Measurements from ENCODE around the gene MCCC2. TPM values are rescaled to one million over a fixed set of nuclear protein-coding genes. Genes with fewer than 3 reads are reported as not detected.
"Not testable (repeated sequence)": the region's sequence is repeated elsewhere in the genome, so short reads cannot be mapped to it uniquely, and the experiment has no call there.

MCCC2 gene
- total RNA-seq, 2 experiments from 2014 or later, result 63.7 to 66.8 TPM

- POLR2A ChIA-PET, result interaction anchor here (0.6 to 0.7 kb wide), 4 partner anchors 8 to 167 kb away, joined by 3 to 7 read pairs (median 4); no protein-coding TSS in a partner anchor
- CTCF ChIA-PET, result interaction anchor here (1.2 to 3.5 kb wide), 2 partner anchors 11 to 45 kb away, joined by 3 to 21 read pairs; no protein-coding TSS in a partner anchor
Measured at GRCh38 chr5:71589903-71590302, 2.8 kb downstream of the MCCC2 start.

GRCh38 chr5:71591100-71591499, 4.0 kb downstream of the MCCC2 start:
- POLR2A ChIA-PET, result no interaction called here
- CTCF ChIA-PET, result interaction anchor here (1.2 to 3.5 kb wide), 2 partner anchors 10 to 43 kb away, joined by 3 to 21 read pairs; no protein-coding TSS in a partner anchor

DNA sequence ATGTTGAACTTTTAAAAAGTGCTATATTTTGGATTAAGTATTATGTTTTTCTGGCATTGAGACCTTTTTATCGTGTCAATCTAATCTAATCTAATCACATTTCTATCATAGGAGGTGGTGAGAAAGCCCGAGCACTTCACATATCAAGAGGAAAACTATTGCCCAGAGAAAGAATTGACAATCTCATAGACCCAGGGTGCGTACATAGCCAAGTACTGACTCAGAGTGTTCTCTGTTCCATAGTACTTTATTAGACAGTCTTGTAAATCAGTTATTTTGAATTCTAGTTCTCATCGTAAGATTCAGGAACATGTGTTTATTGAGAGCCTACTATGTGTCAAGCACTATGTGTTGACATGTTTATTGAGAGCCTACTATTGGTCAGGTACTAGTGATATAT, 9.0 kb downstream of the MCCC2 start:
- CTCF ChIA-PET, result interaction anchor here (0.7 kb wide), 1 partner anchor 1301 kb away, joined by 3 read pairs; no protein-coding TSS in a partner anchor
- POLR2A ChIA-PET, result no interaction called here

- ChIA-PET POLR2A (no interaction called here), CTCF (interaction anchor here (0.7 kb wide), 1 partner anchor 1300 kb away, joined by 3 read pairs; no protein-coding TSS in a partner anchor)
Measured at GRCh38 chr5:71597001-71597400, 9.9 kb downstream of the MCCC2 start.

- CTCF ChIA-PET, result interaction anchor here (1.0 to 2.3 kb wide), 7 partner anchors 9 to 85 kb away, joined by 3 to 21 read pairs (median 4); partner anchors contain the start of gene MCCC2
Measured at GRCh38 chr5:71600783-71601182, 13.6 kb downstream of the MCCC2 start.

GRCh38 chr5:71601222-71602026, 14.3 kb downstream of the MCCC2 start:
- ChIA-PET CTCF (interaction anchor here (0.8 to 2.3 kb wide), 8 partner anchors 10 to 97 kb away, joined by 3 to 21 read pairs (median 4); partner anchors contain the start of gene MCCC2), POLR2A (interaction anchor here (0.6 to 2.1 kb wide), 4 partner anchors 11 to 32 kb away, joined by 3 to 15 read pairs (median 6); partner anchors contain the start of gene MCCC2)

More at GRCh38 chr5:71600783-71601182, 13.6 kb downstream of the MCCC2 start:
- POLR2A ChIA-PET, result interaction anchor here (0.6 to 2.1 kb wide), 4 partner anchors 10 to 33 kb away, joined by 3 to 15 read pairs (median 6); partner anchors contain the start of gene MCCC2

DNA sequence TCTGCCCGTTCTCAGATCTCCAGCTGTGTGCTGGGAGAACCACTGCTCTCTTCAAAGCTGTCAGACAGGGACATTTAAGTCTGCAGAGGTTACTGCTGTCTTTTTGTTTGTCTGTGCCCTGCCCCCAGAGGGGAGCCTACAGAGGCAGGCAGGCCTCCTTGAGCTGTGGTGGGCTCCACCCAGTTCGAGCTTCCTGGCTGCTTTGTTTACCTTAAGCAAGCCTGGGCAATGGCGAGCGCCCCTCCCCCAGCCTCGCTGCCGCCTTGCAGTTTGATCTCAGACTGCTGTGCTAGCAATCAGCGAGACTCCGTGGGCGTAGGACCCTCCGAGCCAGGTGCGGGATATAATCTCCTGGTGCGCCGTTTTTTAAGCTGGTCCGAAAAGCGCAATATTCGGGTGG, 22.8 kb downstream of the MCCC2 start:
- POLR2A ChIA-PET, CTCF ChIA-PET: not testable (repeated sequence)

GRCh38 chr5:71615809-71616208, 28.7 kb downstream of the MCCC2 start:
- POLR2A ChIA-PET, result no interaction called here
- CTCF ChIA-PET, result no interaction called here

DNA sequence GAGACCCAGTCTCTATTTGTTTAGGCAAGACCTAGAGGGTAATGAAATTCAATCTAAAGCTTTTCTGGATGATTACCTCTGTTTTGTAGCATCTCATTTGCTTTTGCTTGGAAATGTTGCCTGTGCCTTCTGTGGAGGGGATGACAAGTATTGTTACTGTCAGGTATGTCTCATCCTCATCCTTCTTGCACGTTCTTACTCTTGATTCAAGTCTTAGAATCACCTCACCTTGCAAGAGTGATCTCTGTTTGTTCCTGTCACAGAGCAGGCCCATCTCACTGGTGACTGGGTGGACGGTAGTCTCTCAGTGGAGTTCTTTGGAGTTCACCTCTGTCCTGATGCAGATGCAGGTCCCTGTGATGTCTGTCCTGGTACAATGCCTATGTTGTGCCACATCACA, 33.5 kb downstream of the MCCC2 start:
- CTCF ChIA-PET, result no interaction called here

DNA sequence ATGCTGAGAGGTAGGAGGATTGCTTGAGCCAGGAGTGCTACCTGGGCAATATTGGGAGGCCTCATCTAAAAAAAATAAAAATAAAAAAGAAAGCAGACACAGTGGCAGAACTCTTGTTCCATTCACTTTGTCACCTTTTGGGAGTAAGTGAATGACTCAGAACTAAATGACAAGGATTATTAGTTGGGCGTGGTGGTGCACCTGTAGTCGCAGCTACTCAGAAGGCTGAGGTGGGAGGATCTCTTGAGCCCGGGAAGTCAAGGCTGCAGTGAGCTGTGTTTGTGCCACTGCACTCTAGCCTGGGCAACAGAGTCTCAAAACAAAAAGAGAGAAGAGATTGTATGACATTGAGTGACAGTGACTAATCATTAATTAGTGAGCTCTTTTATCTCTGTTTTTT, 34.1 kb downstream of the MCCC2 start:
- CTCF ChIA-PET, result no interaction called here
- POLR2A ChIA-PET, result interaction anchor here (0.6 kb wide), 1 partner anchor 23 kb away, joined by 7 read pairs; no protein-coding TSS in a partner anchor

More for the DNA sequence above, 33.5 kb downstream of the MCCC2 start:
- POLR2A ChIA-PET, result no interaction called here

DNA sequence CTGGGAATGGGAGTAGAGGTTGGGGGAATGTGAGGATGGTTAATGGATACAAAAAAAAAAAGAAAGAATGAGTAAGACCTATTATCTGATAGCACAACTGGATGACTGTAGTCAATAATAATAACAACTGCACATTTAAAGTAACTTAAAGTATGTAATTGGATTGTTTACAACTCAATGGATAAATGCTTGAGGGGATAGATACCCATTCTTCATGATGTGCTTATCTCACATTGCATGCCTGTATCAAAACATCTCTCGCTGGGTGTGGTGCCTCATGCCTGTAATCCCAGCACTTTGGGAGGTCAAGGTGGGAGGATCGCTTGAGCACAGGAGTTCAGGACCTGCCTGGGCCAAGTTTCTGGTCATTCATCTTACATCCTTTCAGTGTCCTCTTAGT, 34.6 kb downstream of the MCCC2 start:
- ChIA-PET CTCF (no interaction called here), POLR2A (interaction anchor here (0.6 kb wide), 1 partner anchor 24 kb away, joined by 7 read pairs; no protein-coding TSS in a partner anchor)

DNA sequence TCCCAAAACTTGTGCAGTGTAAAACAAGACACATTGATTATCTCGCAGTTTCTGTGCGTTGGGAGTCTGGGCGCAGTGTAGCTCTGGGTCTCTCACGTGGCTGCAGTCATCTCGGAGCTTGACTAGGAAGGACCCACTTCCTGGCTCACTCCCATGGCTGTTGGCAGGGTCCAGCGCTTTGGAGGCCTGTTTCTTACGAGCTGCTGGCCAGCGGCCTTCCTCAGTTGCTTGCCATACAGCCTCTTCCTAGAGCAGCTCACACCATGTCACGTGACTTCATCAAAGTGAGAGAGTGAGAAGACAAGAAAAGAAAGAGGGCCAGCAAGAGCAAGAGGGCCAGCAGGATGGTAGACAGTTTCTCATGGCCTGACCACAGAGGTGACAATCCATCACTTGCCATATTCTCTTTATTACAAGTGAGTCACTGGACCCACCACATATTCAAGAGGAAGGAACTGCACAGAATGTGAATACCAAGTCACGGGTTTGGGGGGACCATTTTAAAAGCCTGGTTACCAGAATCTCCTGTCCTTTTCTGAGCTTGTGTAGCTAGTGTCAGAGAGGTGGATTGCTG, 36.2 kb downstream of the MCCC2 start:
- ChIA-PET POLR2A (no interaction called here), CTCF (no interaction called here)

DNA sequence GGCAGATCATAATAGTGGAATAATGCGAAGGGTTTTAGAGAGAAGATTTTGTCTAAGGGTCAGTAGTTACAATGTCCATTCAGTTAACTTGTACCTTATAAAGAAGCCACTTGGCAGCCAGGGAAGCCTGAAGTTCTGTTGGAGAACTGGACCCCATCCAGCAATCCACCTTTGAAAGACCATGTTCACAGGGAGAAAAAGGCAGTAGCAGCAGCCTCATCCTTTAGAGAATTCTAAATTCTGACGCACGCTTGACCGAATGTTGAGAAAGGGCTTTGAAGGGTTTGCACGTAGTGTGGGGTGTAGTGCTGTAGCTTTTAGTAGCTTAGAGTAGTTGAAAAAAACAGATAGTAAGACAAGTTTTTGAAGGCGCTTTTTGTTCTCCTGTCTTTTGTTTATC, 42.8 kb downstream of the MCCC2 start:
- POLR2A ChIA-PET, result no interaction called here

DNA sequence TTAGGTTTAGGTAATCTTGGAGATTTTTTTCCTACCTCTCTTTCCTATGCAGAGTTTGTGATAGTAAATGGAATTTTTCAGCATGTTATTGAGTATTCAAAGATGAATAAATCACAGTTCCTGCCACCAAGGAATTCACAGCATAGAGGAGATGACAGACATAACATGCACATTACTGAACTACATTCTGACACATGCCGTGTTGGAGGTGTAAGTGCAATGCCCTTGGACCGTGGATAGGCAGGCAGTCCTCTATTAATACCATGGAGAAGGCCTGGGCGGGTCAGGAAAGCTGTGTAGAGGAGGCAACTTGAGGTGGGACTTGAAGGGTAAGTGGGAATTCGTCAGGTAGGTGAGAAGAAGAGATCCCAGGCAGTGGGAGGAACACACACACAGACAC, 43.9 kb downstream of the MCCC2 start:
- POLR2A ChIA-PET, result no interaction called here
- CTCF ChIA-PET, result no interaction called here

More for the DNA sequence above, 42.8 kb downstream of the MCCC2 start:
- CTCF ChIA-PET, result no interaction called here

- CTCF ChIA-PET, result no interaction called here
Measured at GRCh38 chr5:71632168-71632567, 45.0 kb downstream of the MCCC2 start.

GRCh38 chr5:71633255-71634155, 46.4 kb downstream of the MCCC2 start:
- POLR2A ChIA-PET, result interaction anchor here (0.8 kb wide), 1 partner anchor 33 kb away, joined by 8 read pairs; no protein-coding TSS in a partner anchor
- CTCF ChIA-PET, result interaction anchor here (1.0 to 1.7 kb wide), 2 partner anchors 9 to 33 kb away, joined by 3 to 4 read pairs; no protein-coding TSS in a partner anchor

More at GRCh38 chr5:71632168-71632567, 45.0 kb downstream of the MCCC2 start:
- POLR2A ChIA-PET, result no interaction called here

GRCh38 chr5:71637133-71637532, 50.0 kb downstream of the MCCC2 start:
- ChIA-PET CTCF (no interaction called here), POLR2A (no interaction called here)

DNA sequence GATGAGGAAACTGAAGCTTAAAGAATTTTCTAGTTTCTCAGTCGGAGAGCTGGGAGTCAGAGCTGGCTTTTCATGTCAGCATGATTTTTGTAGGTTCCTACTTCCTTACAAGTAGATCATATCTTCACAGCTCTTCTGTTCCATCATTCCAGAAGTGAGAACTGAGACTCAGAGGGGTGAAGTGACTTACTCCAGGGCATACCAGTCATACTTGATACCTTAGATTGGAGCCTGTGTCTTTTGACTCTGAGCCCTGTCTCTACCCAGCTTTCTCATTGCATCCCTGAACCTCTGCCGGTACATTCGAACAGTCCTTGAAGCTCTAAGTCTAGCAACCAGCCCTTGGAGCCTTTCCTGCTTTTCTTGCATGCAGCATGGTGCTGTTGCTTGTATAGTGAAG, 53.3 kb downstream of the MCCC2 start:
- ChIA-PET POLR2A (no interaction called here), CTCF (no interaction called here)

- ChIA-PET CTCF (no interaction called here), POLR2A (no interaction called here)
Measured at GRCh38 chr5:71645030-71645429, 57.9 kb downstream of the MCCC2 start.
